ENCODE results near the gene RNF212. TPM values are rescaled to one million over a fixed set of nuclear protein-coding genes. Genes with fewer than 3 reads are reported as not detected.
A peak's percentile ranks its signal among the peaks of the same experiment; 100 is the strongest.

RNF212 gene
- total RNA-seq, 2 donors from 2014 or later, result 2.1 to 2.6 TPM

- H3K27me3 Mint-ChIP-seq, result peaks cover 5% of the 10 kb centered on the region
- H3K27ac Mint-ChIP-seq, result no peak overlapping the region
- H3K4me1 Mint-ChIP-seq, result no peaks in the 10 kb centered on the region
- H3K36me3 Mint-ChIP-seq (ENCODE audit: low read depth), result no peaks in the 10 kb centered on the region
- no peak overlapping the region for H3K4me3 Mint-ChIP-seq
- no peak for ATAC-seq
- DNase-seq, result no peak
- H3K9me3 ChIP-seq (ENCODE audit: control insufficient read depth, low read length, poor library complexity, severe bottlenecking), result peaks cover 3% of the 10 kb centered on the region
Measured at GRCh38 chr4:1091561-1091995, 21.8 kb downstream of the RNF212 start.

GRCh38 chr4:1090465-1091440, 22.6 kb downstream of the RNF212 start:
- H3K27me3 Mint-ChIP-seq, result peaks cover 9% of the 10 kb centered on the region
- H3K4me1 Mint-ChIP-seq, result peaks cover under 1% of the 10 kb centered on the region
- H3K4me3 Mint-ChIP-seq, result no peak overlapping the region
- H3K36me3 Mint-ChIP-seq (ENCODE audit: low read depth), result peaks cover under 1% of the 10 kb centered on the region
- DNase-seq (no peak), ATAC-seq (no peak)
- no peak overlapping the region for H3K27ac Mint-ChIP-seq
- peaks cover 3% of the 10 kb centered on the region for H3K9me3 ChIP-seq (ENCODE audit: control insufficient read depth, low read length, poor library complexity, severe bottlenecking)

GRCh38 chr4:1090036-1090435, 23.3 kb downstream of the RNF212 start:
- H3K27me3 Mint-ChIP-seq, result peaks cover 16% of the 10 kb centered on the region
- peaks cover 3% of the 10 kb centered on the region for H3K4me1 Mint-ChIP-seq
- ATAC-seq (no peak), DNase-seq (no peak)
- H3K27ac Mint-ChIP-seq, result no peak overlapping the region
- no peak overlapping the region for H3K4me3 Mint-ChIP-seq
- H3K9me3 ChIP-seq (ENCODE audit: control insufficient read depth, low read length, poor library complexity, severe bottlenecking), result peaks cover 3% of the 10 kb centered on the region
- peaks cover 3% of the 10 kb centered on the region for H3K36me3 Mint-ChIP-seq (ENCODE audit: low read depth)

- DNase-seq, result no peak
- Mint-ChIP-seq H3K4me1 (peaks cover 5% of the 10 kb centered on the region), H3K27ac (no peak overlapping the region), H3K27me3 (peaks cover 33% of the 10 kb centered on the region), H3K36me3 (ENCODE audit: low read depth) (peaks cover 7% of the 10 kb centered on the region), H3K4me3 (no peak overlapping the region)
- no peak for ATAC-seq
- peaks cover 3% of the 10 kb centered on the region for H3K9me3 ChIP-seq (ENCODE audit: control insufficient read depth, low read length, poor library complexity, severe bottlenecking)
Measured at GRCh38 chr4:1087371-1087770, 26.0 kb downstream of the RNF212 start.

GRCh38 chr4:1086011-1086410, 27.4 kb downstream of the RNF212 start:
- peaks cover 42% of the 10 kb centered on the region for H3K27me3 Mint-ChIP-seq
- H3K36me3 Mint-ChIP-seq (ENCODE audit: low read depth), result peaks cover 7% of the 10 kb centered on the region
- peaks cover 11% of the 10 kb centered on the region for H3K4me1 Mint-ChIP-seq
- no peak for ATAC-seq
- H3K4me3 Mint-ChIP-seq, result no peak overlapping the region
- H3K9me3 ChIP-seq (ENCODE audit: control insufficient read depth, low read length, poor library complexity, severe bottlenecking), result peaks cover 3% of the 10 kb centered on the region
- no peak for DNase-seq
- no peak overlapping the region for H3K27ac Mint-ChIP-seq

GRCh38 chr4:1085404-1085799, 28.0 kb downstream of the RNF212 start:
- no peak overlapping the region for H3K4me3 Mint-ChIP-seq
- H3K27me3 Mint-ChIP-seq, result peaks cover 48% of the 10 kb centered on the region
- H3K4me1 Mint-ChIP-seq, result peaks cover 12% of the 10 kb centered on the region
- DNase-seq (no peak), ATAC-seq (no peak)
- no peak overlapping the region for H3K27ac Mint-ChIP-seq
- peaks cover 7% of the 10 kb centered on the region for H3K36me3 Mint-ChIP-seq (ENCODE audit: low read depth)
- H3K9me3 ChIP-seq (ENCODE audit: control insufficient read depth, low read length, poor library complexity, severe bottlenecking), result peaks cover 3% of the 10 kb centered on the region

- ATAC-seq (no peak), DNase-seq (no peak)
- peaks cover 3% of the 10 kb centered on the region for H3K9me3 ChIP-seq (ENCODE audit: control insufficient read depth, low read length, poor library complexity, severe bottlenecking)
- H3K27me3 Mint-ChIP-seq, result peaks cover 51% of the 10 kb centered on the region
- H3K4me1 Mint-ChIP-seq, result peaks cover 12% of the 10 kb centered on the region
- no peak overlapping the region for H3K27ac Mint-ChIP-seq
- no peak overlapping the region for H3K4me3 Mint-ChIP-seq
- H3K36me3 Mint-ChIP-seq (ENCODE audit: low read depth), result peaks cover 7% of the 10 kb centered on the region
Measured at GRCh38 chr4:1084796-1085403, 28.5 kb downstream of the RNF212 start.

- no peak for ATAC-seq
- Mint-ChIP-seq H3K36me3 (ENCODE audit: low read depth) (peaks cover 7% of the 10 kb centered on the region), H3K27me3 (peaks cover 54% of the 10 kb centered on the region), H3K4me1 (peaks cover 12% of the 10 kb centered on the region), H3K4me3 (no peak overlapping the region), H3K27ac (no peak overlapping the region)
- no peak for DNase-seq
- peaks cover 3% of the 10 kb centered on the region for H3K9me3 ChIP-seq (ENCODE audit: control insufficient read depth, low read length, poor library complexity, severe bottlenecking)
Measured at GRCh38 chr4:1084394-1084793, 29.0 kb downstream of the RNF212 start.

- peak overlapping the region; percentile 14 for H3K27ac Mint-ChIP-seq
- peak; percentile 42 for ATAC-seq
- H3K36me3 Mint-ChIP-seq (ENCODE audit: low read depth), result peaks cover 7% of the 10 kb centered on the region
Measured at GRCh38 chr4:1082215-1083182, 30.9 kb downstream of the RNF212 start.

GRCh38 chr4:1081689-1082040, 31.7 kb downstream of the RNF212 start:
- Mint-ChIP-seq H3K4me1 (peaks cover 12% of the 10 kb centered on the region), H3K36me3 (ENCODE audit: low read depth) (peaks cover 7% of the 10 kb centered on the region), H3K4me3 (no peak overlapping the region), H3K27me3 (peaks cover 54% of the 10 kb centered on the region), H3K27ac (peak overlapping the region; percentile 14)
- ATAC-seq (peak; percentile 38), DNase-seq (no peak)
- no peaks in the 10 kb centered on the region for H3K9me3 ChIP-seq (ENCODE audit: control insufficient read depth, low read length, poor library complexity, severe bottlenecking)

More at GRCh38 chr4:1082215-1083182, 30.9 kb downstream of the RNF212 start:
- H3K27me3 Mint-ChIP-seq, result peaks cover 54% of the 10 kb centered on the region
- no peak for DNase-seq
- peaks cover 12% of the 10 kb centered on the region for H3K4me1 Mint-ChIP-seq
- no peaks in the 10 kb centered on the region for H3K9me3 ChIP-seq (ENCODE audit: control insufficient read depth, low read length, poor library complexity, severe bottlenecking)
- no peak overlapping the region for H3K4me3 Mint-ChIP-seq

- H3K4me3 Mint-ChIP-seq, result no peak overlapping the region
- peaks cover 12% of the 10 kb centered on the region for H3K4me1 Mint-ChIP-seq
- peaks cover 7% of the 10 kb centered on the region for H3K36me3 Mint-ChIP-seq (ENCODE audit: low read depth)
- ATAC-seq (peak; percentile 85), DNase-seq (no peak)
- H3K27me3 Mint-ChIP-seq, result peaks cover 54% of the 10 kb centered on the region
- H3K27ac Mint-ChIP-seq, result peak overlapping the region; percentile 14
- H3K9me3 ChIP-seq (ENCODE audit: control insufficient read depth, low read length, poor library complexity, severe bottlenecking), result no peaks in the 10 kb centered on the region
Measured at GRCh38 chr4:1080961-1081688, 32.2 kb downstream of the RNF212 start.

- no peak overlapping the region for H3K4me3 Mint-ChIP-seq
- ATAC-seq (no peak), DNase-seq (no peak)
- H3K27me3 Mint-ChIP-seq, result peaks cover 47% of the 10 kb centered on the region
- no peaks in the 10 kb centered on the region for H3K9me3 ChIP-seq (ENCODE audit: control insufficient read depth, low read length, poor library complexity, severe bottlenecking)
- H3K27ac Mint-ChIP-seq, result peak overlapping the region; percentile 14
- peaks cover 4% of the 10 kb centered on the region for H3K36me3 Mint-ChIP-seq (ENCODE audit: low read depth)
- H3K4me1 Mint-ChIP-seq, result peaks cover 9% of the 10 kb centered on the region
Measured at GRCh38 chr4:1080432-1080831, 32.9 kb downstream of the RNF212 start.
